Large intestine (tissue), 3 donors: ENCODE results near the gene LINGO4. TPM values are rescaled to one million over a fixed set of nuclear protein-coding genes. Genes with fewer than 3 reads are reported as not detected.

Experiments used
- DNase-seq, 2 donors: peaks; one replicate each; pipeline versions ENCODE4 v3.0.0 to v3.0.0-alpha.2; 2013
- H3K27ac ChIP-seq: one replicate; pipeline ENCODE4 v1.5.1; 2013; ENCODE audit warnings: low read length
- H3K27me3 ChIP-seq: 2 replicates; pipeline ENCODE4 v1.6.1; 2013; ENCODE audit warnings: low read length; ENCODE audit not compliant: control insufficient read depth, insufficient read depth
- H3K36me3 ChIP-seq: 2 replicates; pipeline ENCODE4 v1.6.1; 2013; ENCODE audit warnings: low read length; ENCODE audit not compliant: control insufficient read depth, insufficient read depth
- H3K4me1 ChIP-seq: one replicate; pipeline ENCODE4 v1.6.1; 2013; ENCODE audit warnings: low read length; ENCODE audit not compliant: control insufficient read depth, insufficient read depth
- H3K4me3 ChIP-seq: one replicate; pipeline ENCODE4 v1.5.1; 2013; ENCODE audit warnings: low read length
- H3K9me3 ChIP-seq: one replicate; pipeline ENCODE4 v1.6.1; 2013; ENCODE audit warnings: mild to moderate bottlenecking, low read depth, low read length, moderate library complexity; ENCODE audit not compliant: control insufficient read depth
- WGBS: methylation state at CpG from one replicate; pipeline ENCODE4 v1.1.5; 2013; ENCODE audit warnings: low lambda C conversion rate; ENCODE audit not compliant: insufficient coverage; 5-methylcytosine and 5-hydroxymethylcytosine counted together
- polyA plus RNA-seq: library from polyadenylated mRNA; unstranded; fragments of 120-200 nt; gene quantifications from one replicate; pipeline ENCODE4 v1.2.1, GENCODE V29; 2013

LINGO4 gene
- polyA plus RNA-seq, 1 donor = 0.81 TPM

DNA sequence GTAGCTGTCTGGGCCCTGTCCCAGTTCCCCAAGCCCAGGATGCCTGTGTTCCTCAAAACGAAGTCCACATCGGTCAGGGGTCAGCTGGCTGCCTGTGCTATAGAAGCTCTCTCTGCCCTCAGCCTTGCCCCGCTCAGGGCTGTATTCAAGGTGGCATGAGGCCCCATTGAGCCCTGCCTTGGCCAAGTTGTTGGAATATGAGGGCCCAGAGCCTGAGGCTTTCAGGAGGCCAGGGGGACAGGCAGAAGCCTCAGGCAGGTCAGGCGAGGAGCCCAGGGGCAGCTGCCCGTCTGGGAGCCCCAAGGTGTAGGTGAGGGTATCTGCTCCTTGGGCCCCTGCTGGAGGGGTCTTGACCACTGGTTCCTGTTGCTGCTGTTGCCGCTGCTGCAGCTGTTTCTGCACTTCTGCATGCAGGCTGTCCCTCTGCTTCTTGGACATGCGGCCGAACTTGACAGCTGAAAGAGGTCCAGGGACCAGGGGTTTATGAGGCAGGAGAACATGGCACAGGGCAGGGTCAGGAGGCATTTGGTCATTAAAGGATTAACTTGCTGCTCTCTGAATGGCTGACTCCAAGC, 9.8 kb upstream of the LINGO4 start:
- H3K36me3 ChIP-seq = no peaks in the 10 kb centered on the region
- H3K27me3 ChIP-seq = no peaks in the 10 kb centered on the region
- no peaks in the 10 kb centered on the region for H3K9me3 ChIP-seq
- H3K4me1 ChIP-seq = peaks cover 8% of the 10 kb centered on the region
- no CpG with 5 or more reads among the region's 8 CpGs for WGBS
- no peak for DNase-seq
- H3K27ac ChIP-seq = no peak overlapping the region
- no peak overlapping the region for H3K4me3 ChIP-seq

DNA sequence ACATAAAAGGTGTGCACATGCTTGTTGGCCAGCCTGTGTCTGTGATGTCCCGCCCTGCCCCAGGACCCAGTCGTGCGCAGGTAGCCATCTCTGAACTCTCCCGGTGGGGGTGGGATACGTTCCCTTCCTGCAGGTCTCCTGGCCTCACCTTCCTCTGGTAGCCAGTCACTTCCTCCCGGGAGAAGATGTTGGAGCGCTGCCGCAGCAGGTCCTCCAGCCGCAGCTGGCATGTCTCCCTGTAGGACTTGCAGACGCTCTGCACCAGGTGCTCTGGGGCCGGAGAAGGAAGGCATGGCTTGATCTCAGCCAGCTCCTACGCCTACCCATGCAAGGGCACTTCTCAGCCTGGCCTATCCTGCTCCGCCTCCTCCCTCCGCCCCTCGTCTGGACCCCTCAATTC, 9.2 kb upstream of the LINGO4 start:
- H3K9me3 ChIP-seq = no peaks in the 10 kb centered on the region
- no peaks in the 10 kb centered on the region for H3K36me3 ChIP-seq

DNA sequence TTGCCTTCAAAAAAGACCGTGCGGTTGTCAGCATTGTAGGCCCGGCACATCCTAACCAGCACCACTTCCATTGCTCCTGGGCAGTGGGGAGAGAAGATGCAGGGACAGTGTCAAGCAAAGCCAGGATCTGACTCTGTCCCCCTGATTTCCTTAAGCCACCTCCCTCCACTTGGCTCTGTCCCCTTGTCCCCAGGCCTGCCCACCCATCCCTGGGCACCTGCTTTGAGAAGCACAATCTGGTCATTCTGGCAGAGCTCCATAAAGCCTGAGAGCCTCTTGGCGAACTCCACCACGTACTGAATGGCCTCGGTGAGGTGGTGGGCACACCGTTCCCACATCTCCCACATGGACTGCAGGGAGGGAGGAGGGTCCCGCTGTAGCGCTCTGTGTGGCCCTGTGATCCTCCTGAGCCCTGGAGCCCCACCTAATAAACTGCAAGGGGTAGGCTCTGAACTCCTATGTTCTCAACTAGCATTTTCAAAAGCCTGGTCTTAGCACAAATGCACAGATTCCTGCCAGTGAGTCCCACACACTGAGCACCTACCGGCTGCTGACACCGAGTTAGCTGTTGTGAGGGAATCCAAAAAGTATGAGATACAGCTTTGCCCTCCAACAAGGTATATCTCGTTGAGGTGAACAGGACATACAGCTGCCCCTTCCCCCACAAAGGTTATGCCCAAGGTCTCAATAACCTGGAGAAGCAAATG, 8.2 kb upstream of the LINGO4 start:
- Histone ChIP-seq H3K9me3 (no peaks in the 10 kb centered on the region), H3K4me3 (no peak overlapping the region), H3K27ac (no peak overlapping the region), H3K36me3 (no peaks in the 10 kb centered on the region), H3K27me3 (no peaks in the 10 kb centered on the region), H3K4me1 (peaks cover 8% of the 10 kb centered on the region)
- no CpG with 5 or more reads among the region's 12 CpGs for WGBS
- no peak for DNase-seq

More for the DNA sequence above, 9.2 kb upstream of the LINGO4 start:
- Histone ChIP-seq H3K4me1 (peaks cover 8% of the 10 kb centered on the region), H3K27ac (no peak overlapping the region), H3K27me3 (no peaks in the 10 kb centered on the region), H3K4me3 (no peak overlapping the region)
- no peak for DNase-seq
- WGBS = no CpG with 5 or more reads among the region's 15 CpGs

DNA sequence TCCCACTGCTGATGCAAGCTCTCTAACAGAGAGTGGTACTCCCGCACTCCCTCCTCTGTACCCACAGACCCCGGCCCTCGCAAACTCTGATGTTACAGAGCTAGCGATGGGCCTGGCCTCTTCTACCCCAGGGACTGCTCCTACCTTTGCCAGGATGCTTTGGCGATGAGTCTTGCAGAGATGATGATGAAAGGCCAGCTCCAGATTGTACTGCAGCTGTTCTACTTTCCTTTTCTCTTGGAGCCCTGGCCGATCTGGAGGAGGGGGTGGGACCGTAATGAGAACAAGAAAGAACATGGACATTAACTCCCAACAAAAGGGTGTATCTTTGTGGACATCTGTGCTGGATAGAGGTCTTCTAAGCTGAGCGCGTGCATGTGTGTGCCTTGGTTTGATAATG, 6.0 kb upstream of the LINGO4 start:
- no peak for DNase-seq
- Histone ChIP-seq H3K27me3 (no peaks in the 10 kb centered on the region), H3K4me1 (no peaks in the 10 kb centered on the region), H3K9me3 (no peaks in the 10 kb centered on the region), H3K4me3 (no peak overlapping the region), H3K36me3 (no peaks in the 10 kb centered on the region), H3K27ac (no peak overlapping the region)
- WGBS = no CpG with 5 or more reads among the region's 9 CpGs

DNA sequence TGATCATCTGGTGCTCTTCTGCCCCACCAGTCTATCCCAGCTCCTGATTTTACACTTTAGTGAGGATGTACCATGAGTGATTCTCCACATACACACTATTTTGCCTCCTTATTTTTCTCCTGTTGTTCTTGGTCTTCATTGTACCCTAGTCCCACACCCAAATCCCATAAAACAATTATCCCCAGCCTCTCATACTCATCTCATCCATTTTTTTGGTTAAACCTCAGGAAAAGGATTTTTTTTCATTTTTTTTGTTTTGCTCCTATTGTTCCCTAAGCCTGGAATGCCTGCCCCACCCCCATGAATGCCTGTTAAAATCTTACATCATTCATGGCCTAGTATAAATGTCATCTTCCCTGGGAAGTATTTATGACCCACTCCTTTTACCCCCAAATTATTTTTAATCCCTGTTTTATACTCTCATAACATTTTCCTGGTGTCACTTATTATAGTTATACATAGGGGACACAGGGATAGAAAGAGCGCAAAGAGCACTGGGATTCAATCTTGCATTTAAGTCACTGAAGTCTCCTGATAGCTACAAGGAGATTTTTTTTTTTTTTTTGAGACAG, 4.9 kb upstream of the LINGO4 start:
- no peak for DNase-seq
- H3K9me3 ChIP-seq = no peaks in the 10 kb centered on the region
- 100% methylated on average over 1 of the region's 1 CpG for WGBS
- H3K4me3 ChIP-seq = no peak overlapping the region
- peaks cover 6% of the 10 kb centered on the region for H3K27me3 ChIP-seq
- H3K27ac ChIP-seq = no peak overlapping the region
- no peaks in the 10 kb centered on the region for H3K36me3 ChIP-seq
- H3K4me1 ChIP-seq = no peaks in the 10 kb centered on the region

DNA sequence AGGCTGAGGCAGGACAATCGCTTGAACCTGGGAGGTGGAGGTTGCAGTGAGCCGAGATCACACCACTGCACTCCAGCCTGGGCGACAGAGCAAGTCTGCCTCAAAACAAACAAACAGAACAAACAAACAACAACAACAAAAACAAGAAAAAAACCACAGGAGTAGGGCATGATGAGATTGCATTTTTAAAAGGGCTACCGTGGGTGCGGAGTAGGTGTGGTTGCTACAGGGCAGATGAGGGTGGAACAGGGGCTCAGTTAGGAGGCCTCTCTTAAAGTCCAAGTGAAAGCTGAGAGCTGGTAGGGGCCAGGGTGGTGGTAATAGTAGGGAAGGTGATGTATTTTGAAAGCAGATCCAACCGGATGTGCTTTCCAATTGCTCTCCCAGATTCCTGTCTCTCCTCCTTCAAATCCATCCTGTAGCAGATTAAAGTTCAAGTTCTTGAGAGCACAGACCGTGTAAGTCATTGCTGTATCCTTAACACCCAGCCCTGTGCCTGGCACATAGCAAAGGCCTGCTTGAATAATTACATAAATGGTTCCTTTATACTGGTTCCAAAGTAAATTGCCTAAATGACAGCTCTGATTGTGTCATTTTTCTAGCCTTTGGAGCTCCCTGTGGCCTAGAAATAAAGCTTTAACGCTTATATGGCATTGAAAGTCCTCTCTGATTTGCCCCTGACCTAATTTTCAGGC, 4.2 kb upstream of the LINGO4 start:
- WGBS = 60% methylated on average over 1 of the region's 8 CpGs
- Histone ChIP-seq H3K27me3 (peaks cover 13% of the 10 kb centered on the region), H3K4me3 (no peak overlapping the region), H3K9me3 (no peaks in the 10 kb centered on the region), H3K4me1 (no peaks in the 10 kb centered on the region), H3K36me3 (no peaks in the 10 kb centered on the region), H3K27ac (no peak overlapping the region)
- DNase-seq = no peak

DNA sequence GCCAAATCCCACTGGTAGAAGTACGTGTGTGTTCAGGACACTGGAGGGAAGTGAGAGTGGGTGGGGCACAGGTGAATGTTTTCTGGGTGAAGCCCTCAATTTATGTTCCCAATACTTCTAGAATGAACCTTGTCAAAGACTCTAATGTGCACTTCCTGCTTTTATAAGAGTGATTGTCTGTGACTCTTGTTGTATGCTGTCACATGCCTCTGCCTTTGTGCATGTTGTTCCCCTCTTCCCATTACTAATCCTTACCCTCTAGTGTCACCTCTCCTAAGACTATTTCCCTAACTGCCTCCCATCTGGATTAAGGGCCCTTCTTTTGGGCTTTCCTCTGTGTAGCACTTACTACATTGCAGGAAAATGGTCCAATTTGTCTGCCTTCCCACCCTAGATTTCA, 2.5 kb upstream of the LINGO4 start:
- Histone ChIP-seq H3K4me3 (no peak overlapping the region), H3K36me3 (no peaks in the 10 kb centered on the region), H3K4me1 (no peaks in the 10 kb centered on the region), H3K9me3 (no peaks in the 10 kb centered on the region), H3K27me3 (peaks cover 24% of the 10 kb centered on the region), H3K27ac (no peak overlapping the region)
- WGBS = no CpG with 5 or more reads among the region's 1 CpG
- DNase-seq = no peak

DNA sequence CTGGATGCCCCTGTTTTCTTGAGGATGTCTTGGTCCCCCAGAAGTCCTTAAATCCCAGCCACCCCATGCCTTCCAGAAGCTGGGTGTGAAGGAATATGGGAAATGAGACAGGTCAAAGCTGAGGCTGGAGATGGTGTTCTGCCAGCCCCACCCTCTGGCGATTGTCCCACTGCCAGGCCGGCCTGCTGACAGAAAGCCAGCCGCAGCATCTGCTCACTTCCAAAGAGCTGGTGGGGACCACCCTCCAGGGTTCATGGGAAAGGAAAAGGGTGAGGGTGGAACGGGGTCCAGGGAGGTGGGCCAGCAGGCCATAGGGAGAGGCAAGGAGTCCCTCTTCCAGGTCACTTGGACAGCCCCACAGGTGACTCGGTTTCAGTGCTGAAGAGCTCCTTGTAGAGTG, 1.9 kb upstream of the LINGO4 start:
- Histone ChIP-seq H3K36me3 (no peaks in the 10 kb centered on the region), H3K27me3 (peaks cover 29% of the 10 kb centered on the region), H3K9me3 (no peaks in the 10 kb centered on the region), H3K27ac (no peak overlapping the region), H3K4me1 (no peaks in the 10 kb centered on the region), H3K4me3 (no peak overlapping the region)
- DNase-seq = no peak
- WGBS = no CpG with 5 or more reads among the region's 5 CpGs

DNA sequence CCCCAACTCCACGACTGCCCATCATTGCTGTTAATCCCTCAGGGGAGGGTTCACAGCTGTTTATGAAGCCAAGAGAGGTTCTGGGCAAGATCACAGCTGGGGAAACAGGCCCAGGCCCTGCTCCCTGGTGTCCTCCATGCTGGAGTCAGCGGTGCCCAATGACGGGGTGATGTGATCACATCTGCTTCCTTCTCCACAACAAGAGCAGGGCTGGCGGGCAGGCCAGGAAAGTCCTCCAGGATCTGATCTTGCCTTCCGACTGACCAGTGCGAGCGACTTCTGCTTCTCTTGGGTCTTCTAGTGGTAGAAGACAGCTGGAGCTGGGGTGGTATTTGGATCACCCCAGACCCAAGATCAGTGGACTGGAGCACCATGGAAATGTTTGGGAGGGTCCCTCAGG, 951 bp upstream of the LINGO4 start:
- WGBS = no CpG with 5 or more reads among the region's 7 CpGs

DNA sequence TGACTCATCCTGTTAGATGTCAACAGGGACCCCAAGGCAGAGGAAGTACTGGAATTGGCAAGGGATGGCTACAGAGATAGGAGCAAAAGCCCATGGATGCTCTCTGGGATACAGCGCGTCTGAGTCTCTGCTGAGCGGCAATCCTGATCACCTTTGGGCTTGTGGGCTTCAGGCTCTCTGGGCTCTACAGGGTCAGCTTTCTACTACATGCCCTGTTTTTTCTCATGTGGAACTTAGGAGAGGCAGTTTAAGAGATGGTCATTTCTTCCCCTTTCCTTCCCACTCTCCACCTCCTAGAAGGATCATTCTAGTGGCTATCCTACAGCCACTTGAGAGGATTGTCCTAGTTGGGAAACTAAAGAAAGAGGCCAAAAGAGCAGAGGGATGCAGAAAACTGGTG, 1.3 kb downstream of the LINGO4 start:
- Histone ChIP-seq H3K4me3 (no peak overlapping the region), H3K27me3 (peaks cover 44% of the 10 kb centered on the region), H3K36me3 (no peaks in the 10 kb centered on the region), H3K9me3 (no peaks in the 10 kb centered on the region), H3K27ac (no peak overlapping the region), H3K4me1 (no peaks in the 10 kb centered on the region)
- no peak for DNase-seq
- no CpG with 5 or more reads among the region's 3 CpGs for WGBS

More for the DNA sequence above, 951 bp upstream of the LINGO4 start:
- Histone ChIP-seq H3K27ac (no peak overlapping the region), H3K4me3 (no peak overlapping the region), H3K36me3 (no peaks in the 10 kb centered on the region), H3K27me3 (peaks cover 29% of the 10 kb centered on the region), H3K9me3 (no peaks in the 10 kb centered on the region), H3K4me1 (no peaks in the 10 kb centered on the region)
- DNase-seq = no peak
